ENCODE measurements around the gene CD40LG. TPM values are rescaled to one million over a fixed set of nuclear protein-coding genes. Genes with fewer than 3 reads are reported as not detected.

The CD40LG gene
- total and polyA plus RNA-seq, 2 donors (not counting 3 experiments of a cell fraction or from before 2014, with no cell fraction given), result not detected

DNA sequence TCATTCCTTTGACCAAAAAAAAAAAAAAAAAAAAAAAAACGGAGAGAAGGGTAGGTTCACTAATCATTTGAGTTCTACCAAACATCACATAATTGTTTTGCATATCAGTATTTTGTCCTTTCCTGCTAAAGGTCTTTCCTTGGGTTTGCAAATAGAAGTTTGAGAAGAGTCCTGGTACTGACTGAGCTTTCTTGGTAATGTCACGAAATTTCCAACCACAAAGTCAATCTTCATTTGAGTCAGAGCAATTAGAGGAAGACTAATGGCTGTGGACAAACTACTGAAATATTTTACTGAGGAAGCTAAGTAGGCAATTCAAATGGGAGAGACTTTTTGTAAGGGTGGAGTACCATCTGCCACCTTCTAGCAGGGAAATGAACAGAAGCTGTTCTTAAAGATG is 21.7 kb upstream of the CD40LG start:
- DNase-seq (ENCODE audit: low read depth, low spot score), result no peak
- Histone ChIP-seq H3K9ac (replicated peaks; ENCODE audit: extremely low read depth, insufficient read depth, low read length) (no peak overlapping the region), H3K27me3 (ENCODE audit: control insufficient read depth in 2 of 2, insufficient read depth in 2 of 2, low read length in 2 of 2) (no peaks in the 10 kb centered on the region), H3K4me2 (ENCODE audit: insufficient read depth, low read length) (no peak overlapping the region), H3K9me3 (replicated peaks; ENCODE audit: control insufficient read depth, insufficient read depth, low read length) (no peaks in the 10 kb centered on the region), H3K9me1 (replicated peaks; ENCODE audit: control insufficient read depth, extremely low read depth, insufficient read depth, low read length) (no peaks in the 10 kb centered on the region), H3K4me3 (replicated peaks in 1 of 3; ENCODE audit: insufficient read depth in 1 of 3, low read depth in 1 of 3, low read length in 3 of 3) (no peak overlapping the region), H4K20me1 (replicated peaks; ENCODE audit: control insufficient read depth, extremely low read depth, insufficient read depth, low read length) (no peaks in the 10 kb centered on the region), H3K4me1 (ENCODE audit: control insufficient read depth, extremely low read depth, insufficient read depth, low read length) (no peaks in the 10 kb centered on the region), H3K79me2 (ENCODE audit: control insufficient read depth, insufficient read depth, low read length) (no peaks in the 10 kb centered on the region), H2AFZ (ENCODE audit: low read depth, low read length) (no peak overlapping the region), H3K27ac (ENCODE audit: insufficient read depth, low read depth, low read length) (no peak overlapping the region), H3K36me3 (ENCODE audit: control insufficient read depth in 2 of 2, extremely low read depth in 1 of 2, insufficient read depth in 2 of 2, low read length in 2 of 2) (no peaks in the 10 kb centered on the region)
- FAIRE-seq, result no peak
- CTCF ChIA-PET, result no interaction called here
- intact Hi-C loops (cut with micrococcal nuclease), result no loop called here
- TF ChIP-seq EZH2 (IDR thresholded peaks at IDR 0.05; ENCODE audit: borderline replicate concordance, low read depth, low read length, severe bottlenecking) (no peak), GATA2 (IDR thresholded peaks at IDR 0.05; ENCODE audit: insufficient read depth, insufficient read length, low read depth, low read length) (no peak), FOS (IDR thresholded peaks at IDR 0.05; ENCODE audit: borderline replicate concordance, insufficient read depth, low read length) (no peak), MYC (IDR thresholded peaks at IDR 0.05; ENCODE audit: low read depth, low read length) (no peak), POLR2A (IDR thresholded peaks at IDR 0.05; ENCODE audit: low read depth, low read length) (no peak), POLR2AphosphoS5 (IDR thresholded peaks at IDR 0.05; ENCODE audit: insufficient read depth, low read depth, low read length) (no peak), MAX (IDR thresholded peaks at IDR 0.05; ENCODE audit: insufficient read depth, insufficient read length) (no peak)
- dilution Hi-C loops (cut with MboI; ENCODE audit: extremely low pct_ligation_motif_present, low sequenced_read_pairs), result no loop called here
- POLR2A ChIA-PET, result no interaction called here
- BruUV-seq (replicated peaks), result no TSS peak

GRCh38 chrX:136626891-136627290 is 21.1 kb upstream of the CD40LG start:
- no peaks in the 10 kb centered on the region for H3K9me1 ChIP-seq (replicated peaks; ENCODE audit: control insufficient read depth, extremely low read depth, insufficient read depth, low read length)
- TF ChIP-seq POLR2A (IDR thresholded peaks at IDR 0.05; ENCODE audit: low read depth, low read length) (no peak), FOS (IDR thresholded peaks at IDR 0.05; ENCODE audit: borderline replicate concordance, insufficient read depth, low read length) (no peak)
- intact Hi-C loops (cut with micrococcal nuclease) (no loop called here), dilution Hi-C loops (cut with MboI; ENCODE audit: extremely low pct_ligation_motif_present, low sequenced_read_pairs) (no loop called here)
- DNase-seq (ENCODE audit: low read depth, low spot score) (no peak), FAIRE-seq (no peak)
- H3K9ac ChIP-seq (replicated peaks; ENCODE audit: extremely low read depth, insufficient read depth, low read length), result no peak overlapping the region
- ChIA-PET POLR2A (no interaction called here), CTCF (no interaction called here)
- no peaks in the 10 kb centered on the region for H3K27me3 ChIP-seq (ENCODE audit: control insufficient read depth in 2 of 2, insufficient read depth in 2 of 2, low read length in 2 of 2)
- no peak overlapping the region for H3K4me2 ChIP-seq (ENCODE audit: insufficient read depth, low read length)
- BruUV-seq (replicated peaks), result no TSS peak
- no peak overlapping the region for H2AFZ ChIP-seq (ENCODE audit: low read depth, low read length)
- no peaks in the 10 kb centered on the region for H3K4me1 ChIP-seq (ENCODE audit: control insufficient read depth, extremely low read depth, insufficient read depth, low read length)
- H3K36me3 ChIP-seq (ENCODE audit: control insufficient read depth in 2 of 2, extremely low read depth in 1 of 2, insufficient read depth in 2 of 2, low read length in 2 of 2), result no peaks in the 10 kb centered on the region
- no peaks in the 10 kb centered on the region for H3K9me3 ChIP-seq (replicated peaks; ENCODE audit: control insufficient read depth, insufficient read depth, low read length)
- H3K27ac ChIP-seq (ENCODE audit: insufficient read depth, low read depth, low read length), result no peak overlapping the region
- H4K20me1 ChIP-seq (replicated peaks; ENCODE audit: control insufficient read depth, extremely low read depth, insufficient read depth, low read length), result no peaks in the 10 kb centered on the region
- no peak overlapping the region for H3K4me3 ChIP-seq (replicated peaks in 1 of 3; ENCODE audit: insufficient read depth in 1 of 3, low read depth in 1 of 3, low read length in 3 of 3)
- no peaks in the 10 kb centered on the region for H3K79me2 ChIP-seq (ENCODE audit: control insufficient read depth, insufficient read depth, low read length)

Measured in endothelial cell of umbilical vein (primary cell).